ENCODE data around the gene AOC2. TPM values are rescaled to one million over a fixed set of nuclear protein-coding genes. Genes with fewer than 3 reads are reported as not detected.

The AOC2 gene
- total RNA-seq, 1 experiment from 2014 or later: 11.0 TPM

DNA sequence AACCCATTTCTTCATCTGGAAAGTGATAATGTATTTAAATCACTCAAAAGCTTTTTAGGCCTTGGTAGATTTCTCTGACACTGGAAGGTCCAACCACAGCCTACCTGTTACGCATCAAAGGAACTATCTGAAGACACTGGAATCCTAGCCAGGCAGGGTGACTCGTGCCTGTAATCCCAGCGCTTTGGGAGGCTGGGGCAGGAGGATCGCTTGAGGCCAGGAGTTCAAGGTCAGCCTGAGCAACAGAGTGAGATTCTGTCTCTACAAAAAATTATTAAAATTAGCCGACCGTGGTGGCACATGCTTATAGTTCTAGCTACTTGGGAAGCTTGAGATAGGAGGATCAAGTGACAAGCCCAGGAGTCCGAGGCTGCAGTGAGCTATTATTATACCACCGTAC, 37.8 kb downstream of the AOC2 start:
- ATAC-seq (no peak), DNase-seq (ENCODE audit: low spot score) (no peak)
- peaks cover 25% of the 10 kb centered on the region for H3K27me3 Mint-ChIP-seq (ENCODE audit: low read depth)
- ChIA-PET CTCF (interaction anchor here (1.0 to 2.8 kb wide), 3 partner anchors 47 to 116 kb away, joined by 3 to 9 read pairs (median 6); partner anchors contain the start of genes BECN1 and RPL27), POLR2A (no interaction called here)
- peaks cover 26% of the 10 kb centered on the region for H3K4me1 Mint-ChIP-seq
- no peak overlapping the region for H3K27ac Mint-ChIP-seq
- no peaks in the 10 kb centered on the region for H3K9me3 Mint-ChIP-seq
- TF ChIP-seq IRF2 (CRISPR knock-in tag; IDR thresholded peaks at IDR 0.05; ENCODE audit: borderline replicate concordance, low read depth) (no peak), MXD4 (CRISPR knock-in tag; IDR thresholded peaks at IDR 0.05; ENCODE audit: borderline replicate concordance) (no peak), SMAD4 (CRISPR knock-in tag; IDR thresholded peaks at IDR 0.05) (no peak), SMAD3 (CRISPR knock-in tag; IDR thresholded peaks at IDR 0.05; ENCODE audit: borderline replicate concordance) (no peak), GTF2I (CRISPR knock-in tag; conservative IDR thresholded peaks at IDR 0.05) (no peak), ZBTB21 (CRISPR knock-in tag; IDR thresholded peaks at IDR 0.05; ENCODE audit: borderline replicate concordance) (no peak), ZNF263 (CRISPR knock-in tag; IDR thresholded peaks at IDR 0.05; ENCODE audit: low read depth) (no peak), ETV6 (CRISPR knock-in tag; IDR thresholded peaks at IDR 0.05) (no peak), FOXJ3 (CRISPR knock-in tag; IDR thresholded peaks at IDR 0.05; ENCODE audit: borderline replicate concordance) (no peak)
- TF ChIP-seq, protein P1, sequence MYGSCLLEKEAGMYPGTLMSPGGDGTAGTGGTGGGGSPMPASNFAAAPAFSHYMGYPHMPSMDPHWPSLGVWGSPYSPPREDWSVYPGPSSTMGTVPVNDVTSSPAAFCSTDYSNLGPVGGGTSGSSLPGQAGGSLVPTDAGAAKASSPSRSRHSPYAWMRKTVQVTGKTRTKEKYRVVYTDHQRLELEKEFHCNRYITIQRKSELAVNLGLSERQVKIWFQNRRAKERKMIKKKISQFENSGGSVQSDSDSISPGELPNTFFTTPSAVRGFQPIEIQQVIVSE (CRISPR knock-in tag; IDR thresholded peaks at IDR 0.05; ENCODE audit: borderline replicate concordance): no peak
- TF ChIP-seq, protein P2, sequence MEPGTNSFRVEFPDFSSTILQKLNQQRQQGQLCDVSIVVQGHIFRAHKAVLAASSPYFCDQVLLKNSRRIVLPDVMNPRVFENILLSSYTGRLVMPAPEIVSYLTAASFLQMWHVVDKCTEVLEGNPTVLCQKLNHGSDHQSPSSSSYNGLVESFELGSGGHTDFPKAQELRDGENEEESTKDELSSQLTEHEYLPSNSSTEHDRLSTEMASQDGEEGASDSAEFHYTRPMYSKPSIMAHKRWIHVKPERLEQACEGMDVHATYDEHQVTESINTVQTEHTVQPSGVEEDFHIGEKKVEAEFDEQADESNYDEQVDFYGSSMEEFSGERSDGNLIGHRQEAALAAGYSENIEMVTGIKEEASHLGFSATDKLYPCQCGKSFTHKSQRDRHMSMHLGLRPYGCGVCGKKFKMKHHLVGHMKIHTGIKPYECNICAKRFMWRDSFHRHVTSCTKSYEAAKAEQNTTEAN (CRISPR knock-in tag; IDR thresholded peaks at IDR 0.05): no peak
- TF ChIP-seq, protein P3, sequence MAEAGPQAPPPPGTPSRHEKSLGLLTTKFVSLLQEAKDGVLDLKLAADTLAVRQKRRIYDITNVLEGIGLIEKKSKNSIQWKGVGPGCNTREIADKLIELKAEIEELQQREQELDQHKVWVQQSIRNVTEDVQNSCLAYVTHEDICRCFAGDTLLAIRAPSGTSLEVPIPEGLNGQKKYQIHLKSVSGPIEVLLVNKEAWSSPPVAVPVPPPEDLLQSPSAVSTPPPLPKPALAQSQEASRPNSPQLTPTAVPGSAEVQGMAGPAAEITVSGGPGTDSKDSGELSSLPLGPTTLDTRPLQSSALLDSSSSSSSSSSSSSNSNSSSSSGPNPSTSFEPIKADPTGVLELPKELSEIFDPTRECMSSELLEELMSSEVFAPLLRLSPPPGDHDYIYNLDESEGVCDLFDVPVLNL (CRISPR knock-in tag; IDR thresholded peaks at IDR 0.05; ENCODE audit: borderline replicate concordance, low read depth): no peak
- TF ChIP-seq, protein P4, sequence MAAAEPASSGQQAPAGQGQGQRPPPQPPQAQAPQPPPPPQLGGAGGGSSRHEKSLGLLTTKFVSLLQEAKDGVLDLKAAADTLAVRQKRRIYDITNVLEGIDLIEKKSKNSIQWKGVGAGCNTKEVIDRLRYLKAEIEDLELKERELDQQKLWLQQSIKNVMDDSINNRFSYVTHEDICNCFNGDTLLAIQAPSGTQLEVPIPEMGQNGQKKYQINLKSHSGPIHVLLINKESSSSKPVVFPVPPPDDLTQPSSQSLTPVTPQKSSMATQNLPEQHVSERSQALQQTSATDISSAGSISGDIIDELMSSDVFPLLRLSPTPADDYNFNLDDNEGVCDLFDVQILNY (CRISPR knock-in tag; IDR thresholded peaks at IDR 0.05): no peak
- TF ChIP-seq, protein P5, sequence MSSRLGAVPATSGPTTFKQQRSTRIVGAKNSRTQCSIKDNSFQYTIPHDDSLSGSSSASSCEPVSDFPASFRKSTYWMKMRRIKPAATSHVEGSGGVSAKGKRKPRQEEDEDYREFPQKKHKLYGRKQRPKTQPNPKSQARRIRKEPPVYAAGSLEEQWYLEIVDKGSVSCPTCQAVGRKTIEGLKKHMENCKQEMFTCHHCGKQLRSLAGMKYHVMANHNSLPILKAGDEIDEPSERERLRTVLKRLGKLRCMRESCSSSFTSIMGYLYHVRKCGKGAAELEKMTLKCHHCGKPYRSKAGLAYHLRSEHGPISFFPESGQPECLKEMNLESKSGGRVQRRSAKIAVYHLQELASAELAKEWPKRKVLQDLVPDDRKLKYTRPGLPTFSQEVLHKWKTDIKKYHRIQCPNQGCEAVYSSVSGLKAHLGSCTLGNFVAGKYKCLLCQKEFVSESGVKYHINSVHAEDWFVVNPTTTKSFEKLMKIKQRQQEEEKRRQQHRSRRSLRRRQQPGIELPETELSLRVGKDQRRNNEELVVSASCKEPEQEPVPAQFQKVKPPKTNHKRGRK (CRISPR knock-in tag; IDR thresholded peaks at IDR 0.05; ENCODE audit: borderline replicate concordance): no peak
- TF ChIP-seq, protein P6, sequence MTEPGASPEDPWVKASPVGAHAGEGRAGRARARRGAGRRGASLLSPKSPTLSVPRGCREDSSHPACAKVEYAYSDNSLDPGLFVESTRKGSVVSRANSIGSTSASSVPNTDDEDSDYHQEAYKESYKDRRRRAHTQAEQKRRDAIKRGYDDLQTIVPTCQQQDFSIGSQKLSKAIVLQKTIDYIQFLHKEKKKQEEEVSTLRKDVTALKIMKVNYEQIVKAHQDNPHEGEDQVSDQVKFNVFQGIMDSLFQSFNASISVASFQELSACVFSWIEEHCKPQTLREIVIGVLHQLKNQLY (CRISPR knock-in tag; IDR thresholded peaks at IDR 0.05): no peak
- TF ChIP-seq, protein P7, sequence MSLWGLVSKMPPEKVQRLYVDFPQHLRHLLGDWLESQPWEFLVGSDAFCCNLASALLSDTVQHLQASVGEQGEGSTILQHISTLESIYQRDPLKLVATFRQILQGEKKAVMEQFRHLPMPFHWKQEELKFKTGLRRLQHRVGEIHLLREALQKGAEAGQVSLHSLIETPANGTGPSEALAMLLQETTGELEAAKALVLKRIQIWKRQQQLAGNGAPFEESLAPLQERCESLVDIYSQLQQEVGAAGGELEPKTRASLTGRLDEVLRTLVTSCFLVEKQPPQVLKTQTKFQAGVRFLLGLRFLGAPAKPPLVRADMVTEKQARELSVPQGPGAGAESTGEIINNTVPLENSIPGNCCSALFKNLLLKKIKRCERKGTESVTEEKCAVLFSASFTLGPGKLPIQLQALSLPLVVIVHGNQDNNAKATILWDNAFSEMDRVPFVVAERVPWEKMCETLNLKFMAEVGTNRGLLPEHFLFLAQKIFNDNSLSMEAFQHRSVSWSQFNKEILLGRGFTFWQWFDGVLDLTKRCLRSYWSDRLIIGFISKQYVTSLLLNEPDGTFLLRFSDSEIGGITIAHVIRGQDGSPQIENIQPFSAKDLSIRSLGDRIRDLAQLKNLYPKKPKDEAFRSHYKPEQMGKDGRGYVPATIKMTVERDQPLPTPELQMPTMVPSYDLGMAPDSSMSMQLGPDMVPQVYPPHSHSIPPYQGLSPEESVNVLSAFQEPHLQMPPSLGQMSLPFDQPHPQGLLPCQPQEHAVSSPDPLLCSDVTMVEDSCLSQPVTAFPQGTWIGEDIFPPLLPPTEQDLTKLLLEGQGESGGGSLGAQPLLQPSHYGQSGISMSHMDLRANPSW (CRISPR knock-in tag; conservative IDR thresholded peaks at IDR 0.05; ENCODE audit: low read depth): no peak
- H3K4me3 Mint-ChIP-seq: no peak overlapping the region
- no peaks in the 10 kb centered on the region for H3K36me3 Mint-ChIP-seq
